A172 (cell line): Measurements from ENCODE around the gene SLC39A7. TPM values are rescaled to one million over a fixed set of nuclear protein-coding genes. Genes with fewer than 3 reads are reported as not detected.

ENCODE experiments used
- DNase-seq: peaks from one replicate; pipeline ENCODE4 v3.0.0-alpha.2; 2015; ENCODE audit warnings: low spot score
- total RNA-seq: library from RNA; depleted of rRNA; stranded (reverse); fragments of >200 nt; shearing (Covaris generic); gene quantifications from 2 replicates; pipeline ENCODE4 v1.2.3, GENCODE V29; 2014; rRNA removed

The SLC39A7 gene
- 77.7 and 120 TPM in 2 replicates for total RNA-seq

- DNase-seq = peak; percentile 98
These were observed at the start of gene SLC39A7, which contains the start of gene RXRB for GRCh38 chr6:33200219-33201146. Gene SLC39A7, plus strand, starts transcription at chr6:33200867. Its CDS starts 379 bp downstream, at chr6:33201246. Gene RXRB, minus strand, starts transcription at chr6:33200665. Its CDS starts 189 bp downstream, at chr6:33200476.

- no peak for DNase-seq
These were observed 49.6 kb upstream of the SLC39A7 start for GRCh38 chr6:33151050-33151449.

GRCh38 chr6:33154349-33154748 lies 46.3 kb upstream of the SLC39A7 start:
- no peak for DNase-seq

- no peak for DNase-seq
These were observed 44.1 kb upstream of the SLC39A7 start for GRCh38 chr6:33156561-33156960.

- DNase-seq = no peak
These were observed 43.7 kb upstream of the SLC39A7 start for GRCh38 chr6:33156964-33157363.

- no peak for DNase-seq
These were observed 40.6 kb upstream of the SLC39A7 start for GRCh38 chr6:33160096-33160495.

- peak; percentile 93 for DNase-seq
These were observed 39.8 kb upstream of the SLC39A7 start for GRCh38 chr6:33160728-33161344.

- peak; percentile 36 for DNase-seq
These were observed 39.0 kb upstream of the SLC39A7 start for GRCh38 chr6:33161354-33162331.

GRCh38 chr6:33163540-33163939 lies 37.1 kb upstream of the SLC39A7 start:
- DNase-seq = no peak

- no peak for DNase-seq
These were observed 36.5 kb upstream of the SLC39A7 start for GRCh38 chr6:33164176-33164575.

- no peak for DNase-seq
These were observed 35.8 kb upstream of the SLC39A7 start for GRCh38 chr6:33164665-33165373.

GRCh38 chr6:33165581-33166258 lies 34.9 kb upstream of the SLC39A7 start:
- no peak for DNase-seq

- no peak for DNase-seq
These were observed 34.3 kb upstream of the SLC39A7 start for GRCh38 chr6:33166363-33166762.

GRCh38 chr6:33166811-33167210 lies 33.9 kb upstream of the SLC39A7 start:
- DNase-seq = no peak

- no peak for DNase-seq
These were observed 33.0 kb upstream of the SLC39A7 start for GRCh38 chr6:33167374-33168283.

GRCh38 chr6:33168284-33168601 lies 32.4 kb upstream of the SLC39A7 start:
- no peak for DNase-seq

GRCh38 chr6:33168639-33169038 lies 32.0 kb upstream of the SLC39A7 start:
- DNase-seq = no peak

- DNase-seq = no peak
These were observed 31.1 kb upstream of the SLC39A7 start for GRCh38 chr6:33169291-33170175.
